ENCODE measurements around the gene LONP1.

GRCh38 chr19:5683177-5683886 is 36.6 kb downstream of the LONP1 start:
- TF ChIP-seq, protein P1, sequence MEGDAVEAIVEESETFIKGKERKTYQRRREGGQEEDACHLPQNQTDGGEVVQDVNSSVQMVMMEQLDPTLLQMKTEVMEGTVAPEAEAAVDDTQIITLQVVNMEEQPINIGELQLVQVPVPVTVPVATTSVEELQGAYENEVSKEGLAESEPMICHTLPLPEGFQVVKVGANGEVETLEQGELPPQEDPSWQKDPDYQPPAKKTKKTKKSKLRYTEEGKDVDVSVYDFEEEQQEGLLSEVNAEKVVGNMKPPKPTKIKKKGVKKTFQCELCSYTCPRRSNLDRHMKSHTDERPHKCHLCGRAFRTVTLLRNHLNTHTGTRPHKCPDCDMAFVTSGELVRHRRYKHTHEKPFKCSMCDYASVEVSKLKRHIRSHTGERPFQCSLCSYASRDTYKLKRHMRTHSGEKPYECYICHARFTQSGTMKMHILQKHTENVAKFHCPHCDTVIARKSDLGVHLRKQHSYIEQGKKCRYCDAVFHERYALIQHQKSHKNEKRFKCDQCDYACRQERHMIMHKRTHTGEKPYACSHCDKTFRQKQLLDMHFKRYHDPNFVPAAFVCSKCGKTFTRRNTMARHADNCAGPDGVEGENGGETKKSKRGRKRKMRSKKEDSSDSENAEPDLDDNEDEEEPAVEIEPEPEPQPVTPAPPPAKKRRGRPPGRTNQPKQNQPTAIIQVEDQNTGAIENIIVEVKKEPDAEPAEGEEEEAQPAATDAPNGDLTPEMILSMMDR (IDR thresholded peaks at IDR 0.05; ENCODE audit: low read length) = no peak
- TF ChIP-seq EZH2 (optimal IDR thresholded peaks at IDR 0.05; ENCODE audit: low read depth, low read length) = no peak
- TF ChIP-seq EZH2phosphoT487 (IDR thresholded peaks at IDR 0.05; ENCODE audit: low read length) = no peak
